Urinary bladder (tissue), 4 donors: ENCODE results near the gene SRXN1. TPM values are rescaled to one million over a fixed set of nuclear protein-coding genes. Genes with fewer than 3 reads are reported as not detected.

ENCODE experiments used
- DNase-seq: peaks from one replicate; pipeline ENCODE4 v3.0.0-alpha.2; 2015; ENCODE audit errors: extremely low spot score
- H3K27ac ChIP-seq: one replicate; pipeline ENCODE4 v1.5.1; 2013; ENCODE audit warnings: low read depth, mild to moderate bottlenecking, moderate library complexity
- H3K36me3 ChIP-seq: one replicate; pipeline ENCODE4 v1.6.1; 2013; ENCODE audit warnings: mild to moderate bottlenecking, moderate library complexity; ENCODE audit not compliant: insufficient read depth
- H3K4me1 ChIP-seq: one replicate; pipeline ENCODE4 v1.6.1; 2013; ENCODE audit warnings: mild to moderate bottlenecking, moderate library complexity; ENCODE audit not compliant: insufficient read depth
- H3K4me3 ChIP-seq: one replicate; pipeline ENCODE4 v1.5.1; 2013; ENCODE audit warnings: low read depth, low read length
- WGBS: extraction: QIAGEN DNeasy Blood & Tissue Kit; methylation state at CpG from one replicate; pipeline ENCODE4 v1.1.7; 2013; 5-methylcytosine and 5-hydroxymethylcytosine counted together
- polyA plus RNA-seq: library from polyadenylated mRNA; stranded (reverse); fragments of 200-250 nt; gene quantifications from one replicate; pipeline ENCODE4 v1.2.3, GENCODE V29; 2013
- total RNA-seq: library from RNA; depleted of rRNA; stranded (reverse); fragments of >200 nt; gene quantifications from one replicate; pipeline ENCODE4 v1.2.3, GENCODE V29; 2014
- donor health status: healthy with polysubstance abuse.
- donor health status: healthy.

The SRXN1 gene
- total and polyA plus RNA-seq, 2 donors, result 11.9 to 44.1 TPM

DNA sequence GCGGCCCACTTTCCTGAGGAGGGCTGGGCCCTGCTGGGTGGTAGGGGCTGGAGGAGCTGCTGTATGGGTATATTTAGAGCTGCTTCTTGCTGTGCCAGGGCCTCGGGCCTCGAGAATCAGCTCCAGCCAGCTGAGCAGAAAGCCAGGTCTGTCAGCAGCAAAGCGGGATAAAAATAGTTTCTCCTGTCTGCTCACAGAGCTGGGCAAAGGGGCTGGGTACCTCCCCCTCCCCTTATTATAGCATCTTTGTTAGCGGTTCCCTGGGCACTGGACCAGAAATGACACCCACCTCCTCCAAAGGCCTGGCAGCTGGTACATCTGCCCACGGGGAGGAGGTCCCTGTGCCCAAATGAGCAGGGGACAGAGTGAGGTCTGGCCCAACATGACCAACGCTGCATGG, 16.6 kb upstream of the SRXN1 start:
- H3K4me3 ChIP-seq, result no peak overlapping the region
- H3K4me1 ChIP-seq, result no peaks in the 10 kb centered on the region
- H3K27ac ChIP-seq, result no peak overlapping the region
- H3K36me3 ChIP-seq, result no peaks in the 10 kb centered on the region
- 54% methylated on average over 7 of the region's 7 CpGs for WGBS
- DNase-seq, result no peak

GRCh38 chr20:668638-669037, 15.6 kb upstream of the SRXN1 start:
- Histone ChIP-seq H3K4me1 (no peaks in the 10 kb centered on the region), H3K4me3 (no peak overlapping the region), H3K36me3 (no peaks in the 10 kb centered on the region), H3K27ac (no peak overlapping the region)
- no peak for DNase-seq
- 55% methylated on average over 3 of the region's 3 CpGs for WGBS

GRCh38 chr20:668050-668449, 15.1 kb upstream of the SRXN1 start:
- H3K4me1 ChIP-seq, result no peaks in the 10 kb centered on the region
- DNase-seq, result no peak

DNA sequence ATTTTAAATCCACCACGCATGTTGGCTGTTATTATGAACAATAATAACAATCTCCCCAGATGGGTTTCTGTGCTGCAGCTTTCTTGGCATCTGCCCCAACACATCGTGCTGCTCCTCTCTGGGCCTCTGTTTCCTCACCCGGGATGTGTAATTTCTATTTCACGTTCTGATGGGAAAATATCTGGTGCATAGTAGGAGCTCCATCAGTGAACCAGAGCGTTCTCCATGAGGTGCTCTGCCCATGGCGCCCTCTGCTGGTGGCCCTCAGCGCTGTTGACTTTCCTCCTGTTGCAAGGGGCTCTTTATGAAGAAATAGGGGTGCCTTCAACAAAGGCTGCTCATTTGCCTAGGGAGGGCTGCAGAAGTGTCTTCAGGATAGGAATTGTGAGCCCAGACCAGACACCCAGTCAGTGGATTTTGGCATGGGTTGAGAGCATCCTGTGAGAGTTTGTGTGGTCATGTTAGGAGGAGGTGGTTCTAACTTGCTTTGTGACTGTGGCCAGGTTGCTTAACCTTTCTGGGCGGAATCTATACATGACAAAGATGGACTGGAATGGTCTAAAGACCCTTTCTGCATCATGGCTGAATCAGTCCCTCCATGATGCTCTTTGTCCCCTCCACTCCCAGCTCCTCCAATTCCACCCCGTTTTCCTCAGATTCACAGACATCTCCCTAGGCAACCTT, 14.5 kb upstream of the SRXN1 start:
- no peaks in the 10 kb centered on the region for H3K36me3 ChIP-seq
- no peak for DNase-seq
- no peak overlapping the region for H3K27ac ChIP-seq
- no peak overlapping the region for H3K4me3 ChIP-seq
- H3K4me1 ChIP-seq, result no peaks in the 10 kb centered on the region
- WGBS, result 26% methylated on average over 9 of the region's 9 CpGs

More at GRCh38 chr20:668050-668449, 15.1 kb upstream of the SRXN1 start:
- Histone ChIP-seq H3K4me3 (no peak overlapping the region), H3K27ac (no peak overlapping the region), H3K36me3 (no peaks in the 10 kb centered on the region)

GRCh38 chr20:666877-667276, 13.9 kb upstream of the SRXN1 start:
- no peaks in the 10 kb centered on the region for H3K36me3 ChIP-seq
- 26% methylated on average over 4 of the region's 4 CpGs for WGBS
- H3K4me1 ChIP-seq, result no peaks in the 10 kb centered on the region
- no peak for DNase-seq
- H3K4me3 ChIP-seq, result no peak overlapping the region
- H3K27ac ChIP-seq, result no peak overlapping the region

DNA sequence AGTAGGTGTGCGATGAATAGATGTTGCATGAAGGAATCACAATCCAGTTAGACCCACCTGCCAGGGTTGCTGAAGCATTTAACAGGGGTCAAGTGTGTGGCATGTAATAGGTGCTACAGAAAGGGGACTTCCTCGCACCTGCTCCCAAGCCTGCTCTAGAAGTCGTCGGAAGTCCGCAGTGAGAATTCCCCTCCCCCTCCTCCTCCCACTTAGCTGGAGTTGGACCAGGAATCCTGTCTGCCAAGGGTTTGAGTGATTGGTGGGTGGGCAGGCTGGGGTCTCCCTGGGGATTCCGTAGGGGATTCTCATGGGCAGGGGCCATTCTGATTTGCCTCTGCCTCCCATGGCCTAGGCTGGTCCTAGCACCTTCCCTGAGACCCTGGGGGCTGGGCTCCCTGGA, 12.3 kb upstream of the SRXN1 start:
- H3K4me1 ChIP-seq, result no peaks in the 10 kb centered on the region
- no peak overlapping the region for H3K4me3 ChIP-seq
- DNase-seq, result no peak
- no peak overlapping the region for H3K27ac ChIP-seq
- WGBS, result 26% methylated on average over 6 of the region's 6 CpGs
- H3K36me3 ChIP-seq, result no peaks in the 10 kb centered on the region

DNA sequence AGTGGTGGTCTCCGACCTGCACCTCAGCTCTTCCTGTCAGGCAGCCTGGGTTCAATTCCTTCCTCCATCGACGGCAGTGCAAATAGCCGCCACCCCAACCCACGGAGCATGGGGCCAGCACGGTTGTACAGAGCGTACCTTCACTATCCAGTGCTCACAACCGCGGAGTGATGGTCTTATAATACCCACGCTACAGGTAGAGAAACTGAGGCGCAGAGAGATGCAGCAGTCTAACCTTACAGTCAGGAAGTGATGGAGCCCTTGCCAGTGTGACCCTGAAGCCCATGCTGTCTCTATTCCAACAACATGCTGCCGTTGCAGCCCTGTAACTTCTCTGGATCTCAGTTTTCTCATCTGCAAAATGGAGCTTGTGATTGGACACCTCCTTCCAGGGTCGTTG, 11.6 kb upstream of the SRXN1 start:
- WGBS, result 34% methylated on average over 13 of the region's 13 CpGs
- no peaks in the 10 kb centered on the region for H3K4me1 ChIP-seq
- H3K36me3 ChIP-seq, result no peaks in the 10 kb centered on the region
- H3K27ac ChIP-seq, result no peak overlapping the region
- no peak overlapping the region for H3K4me3 ChIP-seq
- no peak for DNase-seq

DNA sequence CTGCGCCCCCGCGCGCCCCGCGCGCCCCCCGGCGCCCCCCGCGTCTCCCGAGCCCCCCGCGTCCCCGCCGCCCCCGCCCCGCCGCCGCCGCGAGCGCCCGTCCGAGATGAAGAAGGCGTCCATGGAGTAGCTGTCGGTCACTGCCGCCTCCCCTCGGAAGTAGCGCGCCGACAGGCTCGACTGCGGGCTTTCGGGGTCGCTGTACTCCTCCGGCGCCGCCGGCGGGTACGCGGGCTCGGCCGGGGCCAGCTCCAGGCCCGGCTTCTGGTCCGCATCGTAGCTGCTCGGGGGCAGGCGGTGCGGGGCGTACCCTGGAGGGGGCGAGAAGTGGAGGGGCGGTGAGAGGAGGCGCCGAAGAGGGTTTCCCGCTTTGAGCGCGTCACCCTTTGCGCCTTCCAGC, 11.2 kb upstream of the SRXN1 start:
- no peaks in the 10 kb centered on the region for H3K36me3 ChIP-seq
- no peak for DNase-seq
- no peaks in the 10 kb centered on the region for H3K4me1 ChIP-seq
- H3K27ac ChIP-seq, result no peak overlapping the region
- 4% methylated on average over 60 of the region's 60 CpGs for WGBS
- H3K4me3 ChIP-seq, result no peak overlapping the region

DNA sequence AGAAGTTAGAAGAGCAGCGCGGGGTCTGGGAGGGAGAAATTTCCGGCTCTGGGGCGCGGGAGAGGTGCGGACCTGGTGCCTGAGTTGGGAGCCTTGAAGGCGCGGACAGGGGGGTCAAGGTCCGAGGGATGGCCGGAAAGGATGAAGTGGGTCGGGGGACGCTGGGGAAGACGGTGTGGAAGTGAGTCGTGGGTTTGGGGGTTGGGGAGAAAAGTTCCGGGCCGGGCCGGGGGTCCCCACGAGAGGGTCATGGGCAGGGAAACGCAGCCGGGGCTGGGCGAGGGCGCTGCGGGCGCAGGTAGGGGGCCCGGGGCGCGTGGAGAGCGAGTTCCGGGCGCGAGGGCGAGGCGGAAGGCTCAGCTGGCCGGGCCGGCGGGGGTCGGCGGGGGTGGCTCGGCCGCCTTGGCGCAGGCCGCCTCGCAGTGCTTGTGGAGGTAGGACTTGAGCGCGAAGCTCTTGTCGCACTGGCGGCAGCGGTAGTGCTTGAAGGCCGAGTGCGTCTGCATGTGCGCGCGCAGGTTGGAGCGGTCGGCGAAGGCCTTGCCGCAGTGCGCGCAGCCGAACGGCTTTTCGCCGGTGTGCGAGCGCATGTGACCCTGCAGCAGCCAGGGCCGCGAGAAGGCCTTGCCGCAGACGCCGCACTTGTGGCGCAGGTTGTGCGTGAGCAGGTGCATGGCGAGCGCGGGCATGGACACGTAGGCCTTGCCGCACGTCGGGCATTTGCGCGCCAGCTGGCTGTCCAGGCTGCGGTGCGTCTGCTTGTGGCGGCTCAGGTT, 10.5 kb upstream of the SRXN1 start:
- no peak overlapping the region for H3K4me3 ChIP-seq
- no peak overlapping the region for H3K27ac ChIP-seq
- no peaks in the 10 kb centered on the region for H3K36me3 ChIP-seq
- no peak for DNase-seq
- 4% methylated on average over 84 of the region's 84 CpGs for WGBS
- no peaks in the 10 kb centered on the region for H3K4me1 ChIP-seq

- no peak overlapping the region for H3K4me3 ChIP-seq
- DNase-seq, result no peak
- H3K36me3 ChIP-seq, result no peaks in the 10 kb centered on the region
- no peaks in the 10 kb centered on the region for H3K4me1 ChIP-seq
- WGBS, result 17% methylated on average over 16 of the region's 16 CpGs
- H3K27ac ChIP-seq, result no peak overlapping the region
Measured at GRCh38 chr20:662277-663192, 9.5 kb upstream of the SRXN1 start.

GRCh38 chr20:661474-662270, 8.7 kb upstream of the SRXN1 start:
- Histone ChIP-seq H3K27ac (no peak overlapping the region), H3K4me1 (no peaks in the 10 kb centered on the region), H3K4me3 (no peak overlapping the region), H3K36me3 (no peaks in the 10 kb centered on the region)
- no peak for DNase-seq
- WGBS, result 13% methylated on average over 29 of the region's 29 CpGs

GRCh38 chr20:658731-659291, 5.8 kb upstream of the SRXN1 start:
- Histone ChIP-seq H3K36me3 (no peaks in the 10 kb centered on the region), H3K27ac (no peak overlapping the region), H3K4me3 (no peak overlapping the region), H3K4me1 (no peaks in the 10 kb centered on the region)
- WGBS, result 18% methylated on average over 5 of the region's 5 CpGs
- DNase-seq, result no peak

DNA sequence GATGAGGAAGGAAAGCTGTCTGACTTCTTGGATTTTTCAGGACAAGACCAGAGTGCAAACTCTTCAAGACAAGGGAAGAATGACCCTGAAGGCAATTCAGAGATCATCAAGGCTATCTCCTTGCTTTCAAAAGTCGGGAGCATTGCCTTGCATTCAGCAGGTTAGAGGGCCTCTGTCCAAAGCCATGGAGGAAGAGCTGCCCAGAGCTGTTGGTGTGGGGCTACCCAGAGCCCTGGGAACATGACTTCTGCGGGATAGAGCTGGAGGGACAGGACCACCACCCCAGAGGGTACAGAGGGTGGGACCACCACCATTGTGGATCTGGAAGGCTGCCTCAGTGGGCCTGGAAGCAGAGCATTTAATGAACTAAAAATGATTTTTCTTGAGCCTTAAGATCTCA, 5.2 kb upstream of the SRXN1 start:
- H3K4me1 ChIP-seq, result no peaks in the 10 kb centered on the region
- no peak for DNase-seq
- WGBS, result 29% methylated on average over 2 of the region's 2 CpGs

More for the DNA sequence above, 5.2 kb upstream of the SRXN1 start:
- H3K27ac ChIP-seq, result no peak overlapping the region
- H3K4me3 ChIP-seq, result no peak overlapping the region
- H3K36me3 ChIP-seq, result no peaks in the 10 kb centered on the region
